NCI-H1417 (cell line): ENCODE measurements around the gene WSCD1.

Source experiments
- DNase-seq, 3 experiments: peaks; one replicate each; lab custom pipeline; 2025; lab: John Stamatoyannopoulos, UW

The WSCD1 gene

DNA sequence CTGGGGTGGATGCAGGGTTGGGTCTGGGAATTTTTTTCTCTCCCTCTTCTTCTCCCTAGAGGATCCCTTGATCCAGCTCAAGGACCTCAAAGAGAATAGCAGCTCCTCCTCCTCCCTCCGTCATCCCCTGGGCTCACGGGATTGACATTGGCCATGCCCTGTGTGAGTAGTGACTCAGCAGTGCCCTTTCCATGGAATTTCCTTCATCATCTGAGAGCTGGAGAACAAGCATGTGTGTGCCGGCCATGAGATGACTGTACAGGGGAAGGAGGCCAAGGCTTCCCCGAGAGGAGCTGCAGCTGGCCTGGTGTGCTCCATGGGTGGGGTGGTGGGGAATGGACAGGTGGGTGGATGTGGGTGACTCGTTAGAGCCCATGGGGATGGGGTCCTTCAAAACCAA is 8.9 kb upstream of the WSCD1 start:
- no peak for DNase-seq

DNA sequence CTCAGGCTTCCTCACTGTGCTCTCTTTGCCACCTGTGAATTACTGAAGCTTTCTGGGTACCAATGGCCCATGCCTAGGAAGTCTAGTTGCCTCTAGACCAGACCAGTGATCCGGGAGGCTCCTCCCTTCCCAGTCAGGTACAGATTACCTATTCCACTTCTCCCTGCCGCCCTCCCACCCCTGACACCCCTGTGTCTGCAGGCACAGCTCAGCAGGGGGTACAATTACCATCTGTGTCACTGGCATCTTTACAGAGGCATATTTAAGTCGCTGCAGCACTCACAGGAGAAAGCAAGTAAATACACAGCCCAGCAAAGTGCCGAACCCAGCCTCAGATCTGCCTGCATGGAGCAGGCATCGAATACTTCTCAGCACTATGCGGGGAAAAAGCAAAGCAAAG is 5.3 kb upstream of the WSCD1 start:
- peak in 2 of 3 experiments; percentile 54 to 81 for DNase-seq

DNA sequence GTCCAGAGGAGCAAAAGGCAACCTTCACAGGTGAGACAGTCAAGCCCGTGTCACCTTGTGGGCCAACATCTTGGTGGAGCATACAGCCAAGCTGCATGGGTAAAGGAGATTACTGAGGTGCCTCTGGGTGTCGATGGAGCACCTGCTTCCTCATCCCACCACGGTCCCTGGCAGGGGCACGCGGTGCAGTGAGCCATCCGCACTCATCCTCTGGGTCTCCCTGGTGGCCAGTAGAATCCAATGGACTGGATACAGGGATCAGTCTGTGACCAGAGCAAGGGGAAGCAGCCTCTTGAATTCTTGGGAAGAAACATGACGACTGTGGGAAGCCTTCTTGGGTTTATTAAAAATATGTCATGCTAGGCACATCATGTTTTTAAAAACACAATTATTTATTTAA is 4.8 kb upstream of the WSCD1 start:
- DNase-seq = no peak

DNA sequence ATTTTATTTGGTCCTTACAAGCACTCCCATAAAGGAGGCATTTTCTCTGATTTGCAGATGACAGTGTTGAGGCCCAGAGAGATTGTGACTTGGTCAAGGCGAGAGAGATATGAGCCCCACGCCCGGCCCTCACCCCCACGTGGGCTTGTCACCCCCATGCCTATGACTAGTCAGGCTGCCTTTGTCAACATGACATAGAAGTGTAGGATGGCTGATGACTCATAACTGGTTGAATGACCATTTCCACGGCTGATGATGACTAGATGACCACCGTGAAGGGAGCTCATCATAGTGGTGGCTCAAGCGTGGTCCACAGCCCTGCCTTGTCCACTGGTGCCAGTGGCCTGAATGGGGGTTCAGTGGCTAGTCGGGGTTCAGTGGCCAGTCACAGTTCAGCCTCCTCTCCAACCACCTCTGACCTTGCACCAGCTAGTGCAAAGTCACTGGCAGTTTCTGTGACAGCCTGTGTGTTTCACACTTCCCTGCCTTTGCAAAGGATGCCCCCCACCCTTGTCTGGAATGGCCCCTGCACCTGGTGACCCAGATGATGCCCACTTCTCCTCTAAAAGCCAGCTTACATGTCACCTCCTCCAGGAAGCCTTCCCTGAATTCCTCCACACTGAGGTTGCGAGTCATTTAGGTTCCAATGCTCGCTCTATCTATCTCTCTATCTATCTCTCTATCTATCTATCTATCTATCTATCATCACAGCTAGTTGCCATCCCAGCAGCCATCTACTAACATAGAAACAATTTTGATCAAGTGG is 3.8 kb upstream of the WSCD1 start:
- no peak for DNase-seq

DNA sequence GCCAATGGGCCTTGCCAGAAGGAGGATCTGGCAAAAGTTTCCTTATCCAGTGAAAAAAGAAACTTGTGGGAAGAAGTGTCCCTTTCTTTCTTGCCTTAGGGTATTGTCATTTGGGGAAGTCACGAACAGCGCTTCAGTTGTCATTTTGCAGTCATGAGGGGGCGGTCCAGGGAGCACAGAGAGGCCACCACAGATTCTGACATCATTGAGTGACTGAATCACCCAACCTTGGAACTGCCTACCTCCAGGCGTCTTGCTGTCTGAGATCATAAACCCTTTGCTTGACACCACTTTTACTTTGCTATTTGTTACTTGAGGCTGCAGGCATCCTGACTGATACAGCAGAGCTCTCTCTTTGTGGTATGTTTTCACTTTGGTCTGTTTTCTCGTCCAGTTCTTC is 3.1 kb upstream of the WSCD1 start:
- DNase-seq = no peak

DNA sequence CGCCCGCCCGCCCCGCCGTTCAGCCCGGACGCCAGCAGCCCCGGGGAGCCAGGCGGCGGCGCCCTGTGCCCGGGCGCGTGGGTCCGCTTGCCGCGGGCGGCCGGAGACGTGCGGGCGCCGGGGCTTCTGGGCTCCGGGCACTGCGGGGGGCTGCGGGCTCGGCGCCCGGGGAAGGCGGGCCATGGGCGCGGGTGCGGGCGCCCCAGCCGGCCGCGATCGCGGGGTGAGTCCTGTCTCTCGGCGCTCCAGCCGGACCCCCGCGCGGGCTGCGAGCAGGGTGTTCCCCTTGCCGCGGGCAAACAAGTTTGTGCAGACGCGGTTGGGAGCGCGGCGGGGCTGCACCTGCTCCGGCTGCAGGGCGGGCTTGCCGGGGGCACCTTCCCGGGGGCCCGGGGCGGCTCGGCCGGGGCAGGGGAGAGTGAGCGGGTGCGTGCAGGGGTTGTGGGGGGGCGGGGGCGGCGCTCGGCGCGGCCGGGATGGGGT is 292 bp downstream of the WSCD1 start:
- peak in 2 of 3 experiments; percentile 32 to 50 for DNase-seq

DNA sequence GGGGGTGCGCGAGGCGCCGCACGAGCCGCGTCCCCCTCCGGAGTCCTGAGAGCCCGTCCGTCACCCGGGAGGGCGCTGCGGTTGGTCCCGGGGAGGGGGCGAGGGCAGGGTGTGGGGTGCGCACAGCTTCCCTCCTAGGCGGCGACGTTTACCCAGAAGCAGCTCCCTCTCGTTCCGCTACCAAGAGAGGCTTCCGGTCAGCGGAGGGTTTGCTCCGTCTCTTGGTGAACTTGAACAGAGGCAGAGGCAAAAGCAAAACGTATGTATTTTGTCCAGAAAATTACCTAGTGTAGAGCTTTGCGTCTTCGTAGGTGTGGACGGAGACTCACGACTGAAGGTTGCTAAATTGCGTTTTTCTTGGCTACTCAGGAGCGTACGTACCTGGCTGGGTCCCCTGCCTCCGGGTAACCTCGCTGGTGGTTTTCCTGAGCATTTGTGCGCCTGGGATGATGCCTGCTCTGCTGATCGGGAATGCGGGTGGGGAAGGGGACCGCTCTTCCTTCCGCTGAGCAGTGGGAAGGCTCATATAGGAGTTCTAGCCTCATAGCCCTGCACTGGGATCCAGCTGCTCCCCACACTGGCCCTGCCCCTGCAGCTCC is 833 bp downstream of the WSCD1 start:
- peak in 2 of 3 experiments; percentile 42 to 63 for DNase-seq

DNA sequence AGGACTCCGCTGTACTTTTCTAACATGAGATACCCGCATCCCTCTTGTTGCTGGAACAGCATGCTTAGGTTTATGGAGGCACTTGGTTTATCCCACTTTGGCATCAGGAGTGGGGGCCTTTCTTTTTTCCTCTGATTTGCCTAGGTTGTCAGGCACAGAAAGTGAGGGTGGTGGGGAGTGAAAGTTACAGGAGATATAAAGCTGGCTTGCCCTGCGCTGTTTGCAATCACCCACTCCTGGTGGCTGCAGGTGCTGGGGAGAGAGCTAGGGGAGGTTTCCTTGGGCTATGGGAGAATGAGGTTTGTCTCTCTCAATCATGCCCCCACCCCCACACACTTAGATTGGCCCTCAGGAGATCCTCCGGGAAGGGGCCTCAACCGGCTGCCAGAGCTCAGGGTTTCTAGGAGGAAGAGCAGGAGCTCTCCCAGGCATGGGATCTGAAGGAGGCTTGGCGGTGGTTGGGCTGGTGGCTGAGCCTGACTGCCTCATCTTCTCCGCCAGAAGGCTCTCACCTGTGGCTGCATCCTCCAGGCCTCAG is 1.4 kb downstream of the WSCD1 start:
- peak in 1 of 3 experiments; percentile 23 for DNase-seq

DNA sequence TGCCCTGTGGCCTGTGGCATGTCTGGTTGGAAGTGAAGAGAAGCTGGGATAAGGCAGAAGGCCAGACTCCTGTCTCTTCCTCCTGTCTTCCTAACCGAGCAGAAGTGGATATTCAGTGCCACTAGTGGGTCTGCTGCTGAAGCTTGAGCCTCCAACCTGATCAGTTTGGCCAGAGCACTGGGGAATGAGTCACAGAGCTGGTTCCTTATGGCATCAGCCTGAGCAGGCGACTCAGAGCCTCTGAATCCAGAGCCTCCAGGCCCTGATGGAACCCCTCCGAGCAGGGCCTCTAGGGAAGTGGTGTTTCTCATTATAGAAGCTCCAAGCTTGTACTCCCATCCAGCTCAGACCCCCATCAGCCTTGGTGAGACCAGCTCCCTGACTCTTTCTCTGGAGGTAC is 2.0 kb downstream of the WSCD1 start:
- DNase-seq = no peak

DNA sequence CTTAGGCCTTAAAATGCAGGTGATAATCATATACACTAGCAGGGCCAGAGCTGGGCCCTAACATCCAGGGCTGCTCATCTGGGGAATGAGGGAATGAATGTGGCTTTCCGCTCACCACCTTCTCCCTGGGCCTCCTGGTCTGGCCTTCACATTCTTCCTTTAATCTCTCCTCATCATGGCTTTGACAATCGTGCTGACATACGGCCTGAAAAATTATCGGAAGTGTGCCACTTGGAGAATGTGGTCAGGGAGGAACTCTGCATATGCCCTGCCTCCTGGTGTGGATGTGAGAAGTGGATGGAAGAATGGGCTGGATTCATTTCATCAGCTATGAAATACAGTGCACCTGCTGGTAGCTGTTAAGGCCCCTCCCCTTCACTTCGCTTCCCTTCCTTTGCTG is 2.4 kb downstream of the WSCD1 start:
- DNase-seq = peak in 1 of 3 experiments; percentile 26

DNA sequence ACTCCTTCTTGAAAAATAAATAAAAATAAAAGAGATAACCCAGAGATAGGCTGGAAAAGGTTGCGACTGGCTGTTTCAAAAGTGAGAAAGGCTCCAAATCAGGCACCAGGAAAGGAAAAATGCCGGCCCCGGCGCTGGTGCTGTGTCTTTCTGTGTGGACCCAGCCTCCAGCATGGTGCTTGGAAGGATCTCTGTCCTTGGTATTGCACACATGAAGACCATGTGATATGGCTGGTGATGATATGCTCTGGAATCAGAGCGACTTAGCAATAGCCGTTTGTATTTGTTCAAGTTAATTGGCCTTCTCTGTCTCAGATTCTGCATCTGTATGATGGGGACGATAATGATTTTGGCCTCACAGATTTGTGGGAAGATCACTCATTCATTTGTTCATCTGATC is 3.4 kb downstream of the WSCD1 start:
- no peak for DNase-seq

DNA sequence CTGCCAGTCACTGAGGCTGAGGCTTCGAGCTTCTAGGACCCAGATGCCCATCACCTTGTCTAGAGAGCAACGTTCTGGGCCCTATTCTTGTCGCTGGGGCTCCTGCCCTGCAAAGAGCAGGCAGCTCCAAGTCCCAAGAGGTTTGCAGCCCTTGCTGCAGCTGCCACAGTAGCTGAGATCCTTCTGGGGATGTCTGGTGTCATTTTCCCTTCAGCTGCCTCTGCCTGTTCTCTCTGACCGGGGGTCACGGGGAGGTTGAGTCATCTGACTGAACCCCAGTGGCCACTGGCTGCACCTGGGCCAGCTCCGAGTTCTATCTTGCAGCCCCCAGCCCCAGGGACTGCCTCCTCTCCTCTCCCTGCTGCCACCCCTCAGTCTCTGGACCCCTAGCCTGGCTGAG is 4.9 kb downstream of the WSCD1 start:
- DNase-seq = peak in 1 of 3 experiments; percentile 23

DNA sequence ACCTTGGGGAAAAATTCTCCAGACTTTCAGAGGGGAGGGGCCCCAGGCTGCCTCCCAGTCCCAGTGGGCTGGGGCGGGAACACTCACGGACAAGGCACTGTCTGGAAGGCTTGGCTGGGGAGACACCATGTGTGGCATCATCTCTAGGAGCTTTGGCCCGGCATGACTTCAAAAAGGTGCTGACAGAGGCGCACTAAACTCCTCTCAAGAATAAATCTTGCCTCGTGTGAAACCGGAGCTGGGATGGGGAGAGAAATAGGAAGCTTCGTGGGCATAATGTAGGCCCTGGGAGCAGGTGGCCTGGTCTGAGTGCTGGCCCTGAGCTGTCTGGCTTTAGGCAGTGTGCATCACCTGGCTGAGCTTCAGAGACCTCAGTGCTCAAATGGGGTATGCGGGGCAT is 5.7 kb downstream of the WSCD1 start:
- DNase-seq = no peak

DNA sequence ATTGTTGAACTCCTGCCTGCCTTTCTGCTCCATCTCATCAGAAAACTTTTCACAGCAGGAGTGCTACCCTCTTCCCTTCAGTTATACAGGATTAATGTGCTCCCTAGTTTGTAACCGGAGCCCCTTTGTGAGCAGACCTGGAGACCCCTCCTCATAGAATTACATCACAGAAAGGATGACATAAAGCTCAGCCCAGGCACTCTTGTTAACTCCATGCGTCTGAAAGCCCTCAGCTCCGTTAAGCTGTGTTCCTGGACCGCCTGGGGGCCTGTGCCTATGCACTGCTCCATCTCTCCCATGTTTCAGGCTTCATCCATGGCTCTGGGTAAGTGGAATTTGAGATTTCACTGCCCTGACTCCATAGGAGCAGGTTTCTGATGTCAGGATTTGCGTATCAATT is 7.6 kb downstream of the WSCD1 start:
- no peak for DNase-seq

DNA sequence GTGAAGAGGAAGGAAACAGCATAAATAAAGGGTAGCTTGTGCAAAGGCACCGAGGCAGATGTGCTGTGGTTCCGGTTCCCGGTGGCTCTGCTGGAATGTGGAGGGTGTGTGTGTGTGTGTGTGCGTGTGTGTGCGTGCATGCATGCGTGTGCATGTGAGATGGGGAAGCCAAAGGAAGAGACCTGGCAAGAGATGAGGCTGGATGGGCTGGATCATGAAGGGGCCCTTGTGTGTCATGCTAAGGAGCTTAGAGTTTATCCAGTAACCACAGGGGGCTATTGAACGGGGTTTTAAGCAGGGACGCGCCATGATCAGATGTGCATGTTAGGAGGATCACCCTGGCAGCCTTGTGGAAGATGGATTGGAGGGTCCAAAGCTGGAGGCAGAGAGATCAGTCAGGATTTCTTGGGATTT is 8.3 kb downstream of the WSCD1 start:
- no peak for DNase-seq

DNA sequence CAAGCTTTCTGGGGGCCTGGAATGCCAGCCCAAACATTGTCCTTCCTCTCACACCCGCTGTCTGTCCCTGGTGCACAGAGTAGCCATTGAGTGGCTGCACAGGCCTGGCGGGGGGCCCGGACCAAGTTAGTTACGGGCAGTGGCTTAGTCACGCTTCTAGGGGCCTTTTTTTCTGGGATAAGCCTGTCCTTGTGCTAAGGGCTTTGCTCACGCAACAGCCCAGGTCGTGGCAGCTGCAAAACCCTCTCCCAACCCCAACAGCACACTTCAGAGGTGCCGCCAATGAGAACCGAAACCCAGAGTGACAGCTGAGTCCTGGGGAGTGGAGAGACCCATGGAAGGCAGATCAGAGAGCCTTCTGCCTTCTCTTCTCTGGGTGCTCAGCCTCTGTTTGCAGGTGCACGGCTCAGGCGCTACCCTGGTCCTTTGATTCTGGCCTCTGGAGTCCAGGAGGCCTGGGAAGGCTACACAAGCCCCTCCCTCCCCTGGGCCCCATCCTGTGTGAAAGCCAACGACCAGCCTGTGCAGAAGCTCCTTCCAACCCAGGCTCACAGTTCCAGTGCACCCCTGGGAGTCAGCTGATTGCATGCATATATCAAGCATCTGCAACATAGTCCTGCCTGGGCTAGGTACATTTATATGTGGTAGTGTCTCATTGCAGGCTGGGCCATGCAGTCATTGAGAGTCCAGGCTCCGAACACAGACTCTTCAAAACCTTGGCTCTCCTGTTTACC is 9.1 kb downstream of the WSCD1 start:
- DNase-seq = no peak

DNA sequence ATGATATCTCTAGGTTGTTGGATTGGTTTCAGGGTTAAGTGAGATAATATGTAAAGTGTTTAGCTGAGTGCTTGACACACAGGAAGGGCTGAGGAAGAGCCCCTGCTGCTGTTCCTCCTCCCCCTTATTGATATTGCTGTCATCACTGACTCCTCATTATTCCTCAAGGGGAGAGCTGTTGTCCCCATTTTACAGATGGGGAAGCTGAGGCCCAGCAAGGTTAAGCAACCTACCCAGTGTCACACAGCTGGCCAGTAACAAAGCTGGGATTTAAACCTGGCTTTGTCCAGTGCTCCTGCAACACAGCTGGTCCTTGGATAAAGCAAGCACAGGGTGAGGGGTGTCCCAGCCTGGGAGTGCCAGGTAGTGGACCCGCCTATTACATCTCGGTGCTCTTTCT is 9.8 kb downstream of the WSCD1 start:
- DNase-seq = no peak

DNA sequence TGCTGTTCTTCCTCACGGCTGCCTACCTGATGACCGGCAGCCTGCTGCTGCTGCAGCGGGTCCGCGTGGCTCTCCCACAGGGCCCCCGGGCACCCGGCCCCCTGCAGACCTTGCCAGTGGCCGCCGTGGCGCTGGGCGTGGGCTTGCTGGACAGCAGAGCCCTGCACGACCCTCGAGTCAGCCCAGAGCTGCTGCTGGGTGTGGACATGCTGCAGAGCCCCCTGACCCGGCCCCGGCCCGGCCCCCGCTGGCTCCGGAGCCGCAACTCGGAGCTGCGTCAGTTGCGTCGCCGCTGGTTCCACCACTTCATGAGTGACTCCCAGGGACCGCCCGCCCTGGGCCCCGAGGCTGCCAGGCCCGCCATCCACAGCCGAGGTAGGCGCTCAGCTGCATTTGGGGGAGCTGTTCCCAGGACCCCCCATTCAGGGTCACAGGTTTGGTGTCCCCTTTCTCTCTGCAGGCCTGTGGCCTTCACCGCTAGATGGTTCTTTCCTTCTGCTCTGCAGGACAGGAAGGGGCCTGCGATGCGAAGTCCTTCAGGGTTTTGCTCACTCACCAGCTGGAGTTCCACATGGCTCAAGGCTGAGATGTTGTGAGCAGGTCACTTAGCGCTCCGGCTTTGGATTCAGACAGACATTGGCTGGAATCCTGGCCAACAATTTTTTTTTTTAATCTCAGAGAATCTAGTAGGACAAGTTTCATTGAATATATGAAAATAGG is 10.7 kb downstream of the WSCD1 start:
- DNase-seq = no peak

DNA sequence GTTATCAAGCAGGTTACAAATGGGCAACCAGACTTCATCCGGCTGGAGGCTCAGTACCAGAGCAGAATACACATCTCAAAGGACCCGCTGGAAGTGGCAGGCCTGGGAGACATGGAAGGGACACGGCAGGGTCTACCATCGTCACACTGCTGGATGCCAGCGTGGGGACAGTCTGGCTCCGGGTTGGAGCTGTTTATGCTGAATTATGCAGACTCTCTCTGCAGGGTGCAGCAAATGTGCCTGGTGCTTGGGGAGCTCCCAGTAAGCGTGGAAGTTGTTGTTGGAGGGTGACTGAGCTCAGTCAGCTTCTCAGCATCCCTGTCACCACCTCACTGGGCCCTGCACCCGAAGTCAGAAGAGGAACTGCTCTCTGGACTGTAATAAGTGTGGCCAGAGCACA is 12.2 kb downstream of the WSCD1 start:
- DNase-seq = no peak

DNA sequence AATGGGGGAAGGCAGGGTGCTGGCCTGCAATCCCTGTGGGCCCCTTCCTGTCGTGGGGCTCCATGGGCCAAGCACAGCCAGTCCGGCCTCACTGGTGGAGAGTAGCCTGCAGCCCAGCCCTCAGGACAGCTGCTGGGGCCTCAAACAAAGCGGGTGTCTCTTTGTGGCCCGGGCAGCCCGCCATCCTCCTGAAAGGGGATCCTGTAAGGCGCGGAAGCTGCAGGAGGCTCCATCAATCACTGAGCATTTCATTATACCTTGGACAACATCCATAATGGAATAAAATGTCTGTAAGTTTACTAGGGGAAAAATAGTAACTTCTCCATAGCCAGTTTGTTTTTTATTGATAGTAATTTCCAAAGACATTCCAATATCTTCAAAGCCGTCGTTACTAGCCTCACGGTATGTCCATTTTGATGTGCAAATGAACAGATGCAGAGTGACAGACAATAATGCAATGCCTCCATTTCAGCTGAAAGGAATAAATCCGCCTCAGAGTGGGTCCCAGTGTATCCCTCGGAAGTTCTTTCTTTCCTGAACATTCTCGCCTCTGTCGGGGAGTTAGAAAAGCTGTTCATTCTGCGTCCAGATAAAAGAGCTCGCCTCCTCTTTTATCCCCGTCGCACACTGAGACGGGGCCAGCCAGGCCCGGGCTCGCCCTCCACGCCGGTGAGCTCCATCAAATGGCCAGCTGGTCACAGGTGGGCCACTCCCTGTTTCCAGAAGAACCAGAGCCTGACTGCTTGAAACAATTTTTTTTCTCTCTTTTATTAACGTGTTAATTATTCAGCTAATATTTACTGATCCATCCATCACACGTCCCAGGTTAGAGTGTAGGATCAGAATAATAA is 14.4 kb downstream of the WSCD1 start:
- peak in 2 of 3 experiments; percentile 55 to 77 for DNase-seq

DNA sequence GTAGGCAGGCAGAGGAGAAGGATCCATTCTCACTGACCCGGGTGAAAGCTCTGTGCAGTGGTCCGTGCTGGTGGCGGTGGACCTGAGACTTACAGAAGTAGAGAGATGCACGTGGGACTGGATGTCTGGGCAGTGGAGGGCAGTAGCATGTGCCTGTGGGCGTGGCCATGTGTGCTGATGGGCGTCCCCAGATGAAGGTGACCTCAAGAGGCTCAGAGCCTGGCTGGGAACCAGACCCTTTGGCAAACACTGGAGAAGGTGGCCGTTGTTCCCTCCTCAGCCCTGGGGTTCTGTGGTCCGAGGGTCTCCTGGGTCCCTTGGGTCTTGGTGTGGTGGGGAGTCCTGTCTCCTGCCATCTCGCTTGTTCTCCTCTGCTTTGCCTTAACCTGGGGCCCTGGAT is 15.6 kb downstream of the WSCD1 start:
- DNase-seq = no peak
